HepG2 (cell line): ENCODE results near the gene SDHAF1. TPM values are rescaled to one million over a fixed set of nuclear protein-coding genes. Genes with fewer than 3 reads are reported as not detected.
A peak's percentile ranks its signal among the peaks of the same experiment; 100 is the strongest.

ENCODE experiments used
- CC2D1A ChIP-seq: sonication (generic); formaldehyde crosslinking; IDR thresholded peaks from 2 replicates; pipeline ENCODE4 v1.8.1; 2023; ENCODE audit warnings: mild to moderate bottlenecking, missing genetic modification reagents
- FOSL2 ChIP-seq: sonication (generic); formaldehyde crosslinking; IDR thresholded peaks from 2 replicates; pipeline ENCODE4 v1.4.0; 2020; ENCODE audit warnings: missing genetic modification reagents
- FOXM1 ChIP-seq: sonication (generic); formaldehyde crosslinking; IDR thresholded peaks from 2 replicates; pipeline ENCODE4 v1.5.0; 2020; ENCODE audit warnings: missing genetic modification reagents
- FUBP1 ChIP-seq: sonication (generic); formaldehyde crosslinking; IDR thresholded peaks from 2 replicates; pipeline ENCODE4 v1.5.1; 2020; ENCODE audit warnings: missing genetic modification reagents, mild to moderate bottlenecking, borderline replicate concordance
- MBNL3 ChIP-seq: fragments of 250-450 bp; sonication (Bioruptor Pico); conservative IDR thresholded peaks from 2 replicates; pipeline ENCODE4 v1.8.0; 2022; ENCODE audit warnings: mild to moderate bottlenecking, inconsistent platforms
- SMAD1 ChIP-seq: sonication (generic); formaldehyde crosslinking; IDR thresholded peaks from 2 replicates; pipeline ENCODE4 v1.4.0; 2020; ENCODE audit warnings: missing genetic modification reagents, low read depth, mild to moderate bottlenecking, borderline replicate concordance
- SMAD3 ChIP-seq: sonication (generic); formaldehyde crosslinking; IDR thresholded peaks from 2 replicates; pipeline ENCODE4 v1.4.0; 2020; ENCODE audit warnings: missing genetic modification reagents
- SOX6 ChIP-seq, 2 experiments: fragments of 450-650 bp in 1 of 2; sonication (generic) in 1 of 2; formaldehyde crosslinking in 1 of 2; IDR thresholded peaks; 2 replicates each; pipeline versions ENCODE4 v1.4.0 to v1.6.1; 2017 to 2020; ENCODE audit warnings: antibody characterized with exemption in 1 of 2, mild to moderate bottlenecking in 1 of 2, missing genetic modification reagents in 1 of 2
- TARDBP ChIP-seq: sonication (generic); formaldehyde crosslinking; IDR thresholded peaks from 2 replicates; pipeline ENCODE4 v1.8.0; 2022; ENCODE audit warnings: mild to moderate bottlenecking, missing genetic modification reagents
- ZNF501 ChIP-seq: sonication (generic); formaldehyde crosslinking; IDR thresholded peaks from 2 replicates; pipeline ENCODE4 v1.5.1; 2020; ENCODE audit warnings: mild to moderate bottlenecking, moderate library complexity, missing genetic modification reagents
- ZNF709 ChIP-seq: sonication (generic); formaldehyde crosslinking; IDR thresholded peaks from 2 replicates; pipeline ENCODE4 v1.5.0; 2020; ENCODE audit warnings: mild to moderate bottlenecking, missing genetic modification reagents
- ZNF841 ChIP-seq: sonication (generic); formaldehyde crosslinking; IDR thresholded peaks from 2 replicates; pipeline ENCODE4 v1.8.1; 2023; ENCODE audit warnings: missing genetic modification reagents, borderline replicate concordance
- polyA plus RNA-seq, 8 experiments: library from polyadenylated mRNA; depleted of rRNA in 3 of 8; stranded (reverse) in 7 of 8; unstranded in 1 of 8; fragments of >200 nt; fragmentation: Illumina TruSeq in 4 of 8; extraction: Trizol in 4 of 8; gene quantifications; 2 replicates each; pipeline versions ENCODE4 v1.2.1 to v1.2.3, GENCODE V29; 2011 to 2016; ENCODE audit warnings: low read depth in 4 of 8, missing spikeins in 1 of 8, mixed read lengths in 1 of 8; ENCODE audit not compliant: insufficient read depth in 1 of 8
- total RNA-seq, 5 experiments: library from RNA; depleted of rRNA; stranded (reverse); fragments of >200 nt; fragmentation: Illumina TruSeq; extraction: Trizol; gene quantifications; 2 replicates each; pipeline ENCODE4 v1.2.3, GENCODE V29; 2016; ENCODE audit warnings: low read depth in 1 of 5
- TF ChIP-seq, protein P1 (sequence below): sonication (generic); formaldehyde crosslinking; IDR thresholded peaks from 2 replicates; pipeline ENCODE4 v1.4.0; 2020; ENCODE audit warnings: missing genetic modification reagents
- TF ChIP-seq, protein P2 (sequence below), 2 experiments: sonication (generic) in 1 of 2; formaldehyde crosslinking in 1 of 2; IDR thresholded peaks; 2 replicates each; pipeline versions ENCODE4 v1.6.1 to v1.9.0; 2014 to 2022; ENCODE audit warnings: antibody characterized with exemption in 1 of 2, borderline replicate concordance in 1 of 2, inconsistent platforms in 1 of 2, low read depth in 1 of 2, missing genetic modification reagents in 1 of 2

SDHAF1 gene
- total and polyA plus RNA-seq, 2 of the 13 experiments (the other 11 are each of a cell fraction or from before 2014, with no cell fraction given) = 17.8 to 22.8 TPM

GRCh38 chr19:35995048-35995993 lies at the start of gene SDHAF1 (continued):
- TF ChIP-seq, protein P1, sequence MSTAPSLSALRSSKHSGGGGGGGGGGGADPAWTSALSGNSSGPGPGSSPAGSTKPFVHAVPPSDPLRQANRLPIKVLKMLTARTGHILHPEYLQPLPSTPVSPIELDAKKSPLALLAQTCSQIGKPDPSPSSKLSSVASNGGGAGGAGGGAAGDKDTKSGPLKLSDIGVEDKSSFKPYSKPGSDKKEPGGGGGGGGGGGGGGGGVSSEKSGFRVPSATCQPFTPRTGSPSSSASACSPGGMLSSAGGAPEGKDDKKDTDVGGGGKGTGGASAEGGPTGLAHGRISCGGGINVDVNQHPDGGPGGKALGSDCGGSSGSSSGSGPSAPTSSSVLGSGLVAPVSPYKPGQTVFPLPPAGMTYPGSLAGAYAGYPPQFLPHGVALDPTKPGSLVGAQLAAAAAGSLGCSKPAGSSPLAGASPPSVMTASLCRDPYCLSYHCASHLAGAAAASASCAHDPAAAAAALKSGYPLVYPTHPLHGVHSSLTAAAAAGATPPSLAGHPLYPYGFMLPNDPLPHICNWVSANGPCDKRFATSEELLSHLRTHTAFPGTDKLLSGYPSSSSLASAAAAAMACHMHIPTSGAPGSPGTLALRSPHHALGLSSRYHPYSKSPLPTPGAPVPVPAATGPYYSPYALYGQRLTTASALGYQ (CRISPR knock-in tag) = no peak
- no peak for TF ChIP-seq SOX6 (IDR thresholded peaks at IDR 0.05)
- peak; percentile 55; the same call in 1 of the 2 replicates for TF ChIP-seq SOX6 (CRISPR knock-in tag; IDR thresholded peaks at IDR 0.05)
- TF ChIP-seq SMAD1 (CRISPR knock-in tag) = no peak
- TF ChIP-seq MBNL3 (CRISPR knock-in tag) = no peak
- TF ChIP-seq CC2D1A (CRISPR knock-in tag) = no peak
- no peak for TF ChIP-seq SMAD3
- 0 out of 2 replicates have a peak, but pooled peaks have one; percentile 76 for TF ChIP-seq ZNF501 (CRISPR knock-in tag)
- no peak for TF ChIP-seq FUBP1
- peak; percentile 67; the same call in 1 of the 2 replicates for TF ChIP-seq TARDBP
- TF ChIP-seq ZNF709 (CRISPR knock-in tag) = peak; percentile 94
- no peak for TF ChIP-seq FOXM1 (CRISPR knock-in tag)
- no peak for TF ChIP-seq ZNF841 (CRISPR knock-in tag)
- TF ChIP-seq, protein P2, sequence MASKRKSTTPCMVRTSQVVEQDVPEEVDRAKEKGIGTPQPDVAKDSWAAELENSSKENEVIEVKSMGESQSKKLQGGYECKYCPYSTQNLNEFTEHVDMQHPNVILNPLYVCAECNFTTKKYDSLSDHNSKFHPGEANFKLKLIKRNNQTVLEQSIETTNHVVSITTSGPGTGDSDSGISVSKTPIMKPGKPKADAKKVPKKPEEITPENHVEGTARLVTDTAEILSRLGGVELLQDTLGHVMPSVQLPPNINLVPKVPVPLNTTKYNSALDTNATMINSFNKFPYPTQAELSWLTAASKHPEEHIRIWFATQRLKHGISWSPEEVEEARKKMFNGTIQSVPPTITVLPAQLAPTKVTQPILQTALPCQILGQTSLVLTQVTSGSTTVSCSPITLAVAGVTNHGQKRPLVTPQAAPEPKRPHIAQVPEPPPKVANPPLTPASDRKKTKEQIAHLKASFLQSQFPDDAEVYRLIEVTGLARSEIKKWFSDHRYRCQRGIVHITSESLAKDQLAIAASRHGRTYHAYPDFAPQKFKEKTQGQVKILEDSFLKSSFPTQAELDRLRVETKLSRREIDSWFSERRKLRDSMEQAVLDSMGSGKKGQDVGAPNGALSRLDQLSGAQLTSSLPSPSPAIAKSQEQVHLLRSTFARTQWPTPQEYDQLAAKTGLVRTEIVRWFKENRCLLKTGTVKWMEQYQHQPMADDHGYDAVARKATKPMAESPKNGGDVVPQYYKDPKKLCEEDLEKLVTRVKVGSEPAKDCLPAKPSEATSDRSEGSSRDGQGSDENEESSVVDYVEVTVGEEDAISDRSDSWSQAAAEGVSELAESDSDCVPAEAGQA (IDR thresholded peaks at IDR 0.05; ENCODE audit: low read depth) = no peak; the same call in none of the 2 replicates
- TF ChIP-seq, protein P2 (CRISPR knock-in tag; IDR thresholded peaks at IDR 0.05; ENCODE audit: borderline replicate concordance) = no peak
- TF ChIP-seq FOSL2 (CRISPR knock-in tag) = peak; percentile 63; the same call in 1 of the 2 replicates
